Activated naive CD4-positive, alpha-beta T cell treated with anti-CD3 and anti-CD28 coated beads, Interleukin-2, amount 50 U/mL, for 16 hours (primary cell): ENCODE results near the gene GOLGA8Q.
"Not testable (repeated sequence)": the region's sequence is repeated elsewhere in the genome, so short reads cannot be mapped to it uniquely, and the experiment has no call there.

Experiments
- DNase-seq: peaks from one replicate; pipeline ENCODE4 v3.0.0-alpha.2; 2020

GOLGA8Q gene, protein sequence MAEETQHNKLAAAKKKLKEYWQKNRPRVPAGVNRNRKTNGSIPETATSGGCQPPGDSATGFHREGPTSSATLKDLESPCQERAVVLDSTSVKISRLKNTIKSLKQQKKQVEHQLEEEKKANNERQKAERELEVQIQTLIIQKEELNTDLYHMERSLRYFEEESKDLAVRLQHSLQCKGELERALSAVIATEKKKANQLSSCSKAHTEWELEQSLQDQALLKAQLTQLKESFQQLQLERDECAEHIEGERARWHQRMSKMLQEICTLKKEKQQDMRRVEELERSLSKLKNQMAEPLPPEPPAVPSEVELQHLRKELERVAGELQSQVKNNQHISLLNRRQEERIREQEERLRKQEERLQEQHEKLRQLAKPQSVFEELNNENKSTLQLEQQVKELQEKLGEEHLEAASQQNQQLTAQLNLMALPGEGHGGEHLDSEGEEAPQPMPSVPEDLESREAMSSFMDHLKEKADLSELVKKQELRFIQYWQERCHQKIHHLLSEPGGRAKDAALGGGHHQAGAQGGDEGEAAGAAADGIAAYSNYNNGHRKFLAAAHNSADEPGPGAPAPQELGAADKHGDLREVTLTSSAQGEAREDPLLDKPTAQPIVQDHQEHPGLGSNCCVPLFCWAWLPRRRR

DNA sequence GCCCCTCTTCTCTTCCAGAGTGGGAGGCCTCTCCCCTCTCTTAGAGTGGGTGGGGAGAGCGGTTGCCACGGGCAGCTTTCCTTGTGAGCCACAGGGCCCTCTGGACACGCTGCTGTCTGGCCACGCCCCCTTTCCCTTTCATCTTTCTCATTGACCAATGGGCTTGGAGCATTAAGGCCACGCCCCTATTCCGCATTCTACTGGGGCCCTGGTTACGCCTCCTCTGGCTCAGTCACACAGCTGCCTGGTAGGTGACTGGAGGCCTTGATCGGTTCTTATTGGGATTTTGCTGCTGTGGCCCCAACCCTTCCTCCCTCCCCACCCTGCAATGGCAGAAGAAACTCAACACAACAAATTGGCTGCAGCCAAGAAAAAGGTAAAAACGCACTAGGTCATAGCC, at the start of gene GOLGA8Q:
GOLGA8Q (plus strand) TSS at position 301 of the 400 bp plus-strand sequence; CDS start at position 329, 28 bp downstream.
- DNase-seq, result not testable (repeated sequence)

DNA sequence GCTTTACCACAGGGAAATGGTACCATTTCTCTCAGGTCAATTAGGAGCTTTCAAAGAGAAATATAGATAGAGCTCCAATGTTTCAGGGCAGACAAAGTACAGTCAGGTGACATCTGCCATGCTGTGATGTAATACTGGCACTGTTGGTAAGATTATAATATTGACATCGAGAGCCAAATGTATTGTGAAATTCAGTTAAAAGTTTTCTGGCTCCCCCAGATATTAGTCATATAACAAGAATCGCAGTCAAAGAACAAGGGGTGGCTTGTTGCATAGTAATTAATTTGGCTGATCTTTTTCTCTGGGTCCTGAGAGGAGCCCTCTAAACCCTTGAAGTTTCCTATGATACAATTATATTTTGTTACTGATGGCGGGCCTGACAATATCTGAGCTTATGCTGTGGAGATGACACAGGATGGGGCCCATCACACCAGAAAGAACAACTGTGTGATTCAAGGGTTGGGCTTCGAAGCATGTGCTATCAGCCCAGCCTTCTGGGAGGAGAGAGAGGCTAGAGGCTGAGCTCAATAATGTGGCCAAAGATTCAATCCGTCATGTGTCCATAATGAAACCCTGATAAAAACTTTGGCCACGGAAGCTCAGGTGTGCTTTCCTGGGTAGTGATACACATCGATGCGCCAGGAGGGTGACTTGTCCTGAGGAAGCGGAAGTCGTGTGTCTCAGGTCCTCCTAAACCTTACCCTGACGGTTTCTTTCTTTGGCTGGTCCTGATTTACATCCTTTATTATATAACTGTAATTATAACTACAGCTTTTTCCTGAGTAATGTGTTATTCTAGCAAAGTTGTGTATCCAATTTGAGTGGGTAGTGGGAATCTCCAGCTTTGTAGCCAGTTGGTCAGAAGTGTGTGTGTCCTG, 48.7 kb upstream of the GOLGA8Q start:
- DNase-seq, result not testable (repeated sequence)

GRCh38 chr15:30504162-30504843, 47.5 kb upstream of the GOLGA8Q start:
- not testable (repeated sequence) for DNase-seq

- DNase-seq, result not testable (repeated sequence)
Measured at GRCh38 chr15:30514545-30514944, 37.3 kb upstream of the GOLGA8Q start.

DNA sequence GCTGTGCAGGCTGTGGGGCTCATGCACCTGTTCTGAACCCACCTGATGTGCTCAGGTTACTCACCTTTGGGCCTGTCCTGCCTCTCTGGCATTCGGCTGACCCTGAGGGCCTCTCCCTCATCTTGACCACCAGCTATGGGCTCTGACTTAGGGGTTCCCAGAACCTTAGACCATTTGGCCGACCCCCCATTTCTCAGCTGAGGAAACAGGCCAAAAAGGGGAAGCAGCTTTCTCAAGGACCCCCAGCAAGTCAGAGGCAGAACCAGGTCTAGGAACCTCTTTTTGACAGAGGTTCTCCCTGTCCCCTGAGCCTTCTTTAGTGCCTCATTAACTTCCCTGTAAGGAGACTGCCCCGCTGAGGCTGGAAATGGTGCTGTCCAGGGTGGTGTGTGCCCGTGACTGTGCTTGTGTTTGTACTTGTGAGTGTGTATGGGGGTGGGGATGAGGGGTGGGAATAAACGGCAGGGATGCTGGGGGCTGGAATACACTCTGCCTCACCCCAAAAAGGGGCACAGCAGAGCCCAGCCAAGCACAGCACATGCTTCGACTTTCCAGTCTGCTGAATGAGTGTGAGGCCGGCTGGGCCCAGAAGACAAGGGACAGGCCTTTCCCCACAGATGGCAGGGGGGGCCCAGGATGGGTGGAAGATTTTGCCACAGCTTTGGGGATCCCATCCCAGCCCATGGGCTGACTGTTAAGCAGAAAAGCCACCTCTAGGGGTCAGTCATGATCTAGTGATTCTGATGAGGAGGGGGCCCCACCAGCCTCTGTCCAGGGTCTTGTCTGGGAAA, 28.2 kb upstream of the GOLGA8Q start:
- DNase-seq, result not testable (repeated sequence)

DNA sequence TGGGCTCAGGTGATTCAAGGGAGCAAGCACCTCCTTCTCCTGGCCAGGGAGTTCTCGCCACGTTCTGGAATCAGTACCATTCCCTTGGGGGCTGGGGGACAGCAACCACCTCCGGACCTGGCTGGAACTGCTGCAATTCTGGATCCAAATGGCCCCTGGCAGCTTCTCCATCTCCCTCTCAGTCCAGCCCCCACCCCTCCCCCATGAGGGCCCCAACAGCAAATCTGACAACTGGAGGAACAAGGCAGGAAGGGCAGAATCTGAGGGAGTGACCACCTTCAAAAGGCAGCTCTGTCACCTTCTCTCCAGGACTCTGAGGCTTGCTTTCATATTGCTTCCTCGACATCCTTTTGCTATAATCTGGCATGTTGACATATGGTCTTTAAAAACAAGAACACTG, 25.9 kb upstream of the GOLGA8Q start:
- not testable (repeated sequence) for DNase-seq

DNA sequence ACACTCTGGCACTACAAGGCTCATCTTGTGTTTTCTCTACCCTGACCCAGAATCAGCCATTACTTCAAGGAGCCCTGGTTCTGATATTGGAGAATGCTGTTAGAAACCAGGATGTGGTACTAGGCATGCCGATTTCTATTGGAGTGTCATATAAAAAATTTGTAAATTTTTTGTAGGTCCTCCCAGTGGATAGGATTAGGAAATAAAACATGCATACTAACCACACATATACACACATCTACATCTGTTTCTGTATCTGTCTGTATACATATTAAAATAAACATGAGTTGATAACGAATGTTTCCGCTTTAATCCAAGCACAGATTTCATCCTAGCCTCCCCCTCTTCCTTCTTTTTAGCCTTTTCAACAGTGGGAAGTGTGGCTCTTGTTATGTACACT, 22.8 kb upstream of the GOLGA8Q start:
- DNase-seq, result not testable (repeated sequence)

DNA sequence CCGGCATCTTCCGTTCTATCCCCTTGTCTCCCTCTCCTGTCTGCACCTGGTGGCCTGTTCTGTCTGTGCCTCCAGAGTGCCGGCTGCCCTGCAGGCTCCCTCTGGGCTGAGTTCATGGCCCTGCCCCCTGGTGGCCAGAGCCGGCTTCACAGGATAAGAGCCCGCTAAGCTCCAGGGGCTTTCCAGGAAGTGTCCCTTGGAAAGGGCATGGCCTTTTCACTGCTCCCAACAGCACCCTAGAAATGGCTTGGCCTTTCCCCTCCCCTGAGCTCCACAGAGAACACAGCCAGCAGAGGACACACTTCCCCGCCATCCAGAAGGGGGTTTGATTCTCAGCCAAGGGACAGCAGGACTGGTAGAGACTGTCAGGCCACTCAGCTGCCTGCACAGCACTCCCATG, 15.1 kb downstream of the GOLGA8Q start:
- not testable (repeated sequence) for DNase-seq

DNA sequence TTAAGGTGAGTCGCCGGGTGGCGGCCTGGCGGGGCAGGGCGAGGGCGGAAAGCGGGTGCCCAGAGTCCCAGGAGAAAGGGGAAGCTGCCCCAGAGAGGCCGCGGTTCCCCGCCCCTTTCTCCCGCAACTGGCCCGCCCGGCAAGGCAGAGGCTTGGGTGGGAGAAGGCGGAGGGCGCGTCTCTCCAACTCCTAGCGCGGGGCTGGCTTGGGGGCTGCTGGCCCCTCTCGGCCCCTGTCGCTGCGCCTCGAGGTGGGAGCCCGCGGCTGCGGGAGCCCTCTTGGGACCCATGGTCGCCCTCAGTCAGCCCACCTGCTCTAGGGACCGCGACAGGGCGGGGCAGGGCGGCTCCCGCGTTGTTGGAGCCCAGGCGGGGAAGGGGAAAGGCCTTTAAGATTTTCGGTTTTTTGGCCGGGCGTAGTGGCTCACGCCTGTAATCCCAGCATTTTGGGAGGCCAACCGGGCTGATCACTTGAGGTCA, 21.2 kb downstream of the GOLGA8Q start:
- not testable (repeated sequence) for DNase-seq

DNA sequence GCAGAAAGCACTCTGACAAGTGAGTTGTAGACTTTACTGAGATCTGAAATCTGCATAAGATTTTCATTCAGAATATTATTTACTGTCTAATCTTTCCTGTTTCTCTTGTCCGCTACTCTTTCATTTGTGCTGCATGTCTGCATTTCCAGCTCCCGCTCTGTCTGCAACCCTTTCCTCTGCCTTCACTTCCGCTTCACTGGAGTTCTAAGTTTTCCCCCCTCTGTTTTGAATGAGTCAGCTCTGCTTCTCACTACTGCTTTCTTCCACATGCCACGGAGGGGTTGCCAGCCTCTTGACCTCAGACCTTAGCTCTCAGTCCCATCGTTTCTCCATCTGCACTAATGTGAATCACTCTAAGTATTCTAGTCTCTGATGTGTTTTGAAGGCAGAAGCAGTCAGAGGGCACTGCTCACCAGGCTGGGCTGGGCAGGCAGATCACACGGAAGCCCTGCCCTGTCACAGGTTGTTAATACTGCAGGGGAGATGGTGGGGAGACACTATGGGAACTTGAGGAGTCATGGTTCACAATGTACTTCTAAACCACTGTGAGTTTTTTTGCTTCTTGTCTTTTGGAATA, 27.6 kb downstream of the GOLGA8Q start:
- DNase-seq, result not testable (repeated sequence)

DNA sequence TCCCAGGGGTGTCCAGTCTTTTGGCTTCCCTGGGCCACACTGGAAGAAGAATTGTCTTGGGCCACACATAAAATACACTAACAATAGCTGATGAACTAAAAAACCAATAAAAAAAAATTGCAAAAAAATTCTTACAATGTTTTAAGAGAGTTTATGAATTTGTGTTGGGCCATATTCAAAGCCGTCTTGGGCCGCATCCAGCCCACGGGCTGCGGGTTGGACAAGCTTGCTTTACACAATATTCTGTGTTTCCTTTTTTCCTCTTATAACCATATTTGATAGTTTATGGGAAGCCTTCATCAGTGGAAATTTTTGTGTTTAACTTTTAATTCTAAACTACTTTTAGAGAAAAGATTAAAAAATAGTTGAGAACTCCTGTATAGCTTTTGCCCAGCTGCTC, 28.9 kb downstream of the GOLGA8Q start:
- DNase-seq, result not testable (repeated sequence)

GRCh38 chr15:30598953-30599352, 47.1 kb downstream of the GOLGA8Q start:
- DNase-seq, result not testable (repeated sequence)

DNA sequence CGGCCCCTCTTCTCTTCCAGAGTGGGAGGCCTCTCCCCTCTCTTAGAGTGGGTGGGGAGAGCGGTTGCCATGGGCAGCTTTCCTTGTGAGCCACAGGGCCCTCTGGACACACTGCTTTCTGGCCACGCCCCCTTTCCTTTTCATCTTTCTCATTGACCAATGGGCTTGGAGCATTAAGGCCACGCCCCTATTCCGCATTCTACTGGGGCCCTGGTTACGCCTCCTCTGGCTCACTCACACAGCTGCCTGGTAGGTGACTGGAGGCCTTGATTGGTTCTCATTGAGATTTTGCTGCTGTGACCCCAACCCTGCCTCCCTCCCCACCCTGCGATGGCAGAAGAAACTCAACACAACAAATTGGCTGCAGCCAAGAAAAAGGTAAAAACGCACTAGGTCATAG, 51.9 kb downstream of the GOLGA8Q start, which contains the start of gene GOLGA8H:
GOLGA8H (plus strand) TSS at position 233 of the 400 bp plus-strand sequence; CDS start at position 331, 98 bp downstream.
- DNase-seq, result not testable (repeated sequence)
